ENCODE results near the gene HK1. TPM values are rescaled to one million over a fixed set of nuclear protein-coding genes. Genes with fewer than 3 reads are reported as not detected.

HK1 gene
- total RNA-seq, 2 experiments from 2014 or later: 258 to 261 TPM

GRCh38 chr10:69335613-69336012, 57.3 kb downstream of the HK1 start:
- peaks cover 21% of the 10 kb centered on the region for H3K36me3 Mint-ChIP-seq (ENCODE audit: low read depth)
- H3K4me1 Mint-ChIP-seq: peaks cover 72% of the 10 kb centered on the region
- CTCF ChIA-PET: interaction anchor here (1.0 to 1.1 kb wide), 2 partner anchors 55 to 72 kb away, joined by 3 to 4 read pairs; no protein-coding TSS in a partner anchor
- DNase-seq: no peak
- no peak for ATAC-seq
- H3K9me3 Mint-ChIP-seq (ENCODE audit: low read depth): no peaks in the 10 kb centered on the region
- H3K27me3 Mint-ChIP-seq: no peaks in the 10 kb centered on the region
- peak overlapping the region; percentile 39 for H3K27ac Mint-ChIP-seq
- intact Hi-C loops (cut with DNase I, micrococcal nuclease): no loop called here
- POLR2A ChIA-PET: no interaction called here
- H3K4me3 Mint-ChIP-seq: no peak overlapping the region

- no peaks in the 10 kb centered on the region for H3K27me3 Mint-ChIP-seq
- H3K27ac Mint-ChIP-seq: no peak overlapping the region
- H3K9me3 Mint-ChIP-seq (ENCODE audit: low read depth): no peaks in the 10 kb centered on the region
- ChIA-PET POLR2A (interaction anchor here (1.0 kb wide), 1 partner anchor 12 kb away, joined by 3 read pairs; no protein-coding TSS in a partner anchor), CTCF (interaction anchor here (0.6 to 1.0 kb wide), 3 partner anchors 9 to 60 kb away, joined by 3 to 5 read pairs (median 3); no protein-coding TSS in a partner anchor)
- peaks cover 74% of the 10 kb centered on the region for H3K4me1 Mint-ChIP-seq
- H3K36me3 Mint-ChIP-seq (ENCODE audit: low read depth): peaks cover 22% of the 10 kb centered on the region
- intact Hi-C loops (cut with DNase I, micrococcal nuclease): no loop called here
- no peak for ATAC-seq
- DNase-seq: no peak
- H3K4me3 Mint-ChIP-seq: no peak overlapping the region
These were observed 58.6 kb downstream of the HK1 start for GRCh38 chr10:69336952-69337295.

- ATAC-seq (no peak), DNase-seq (no peak)
- Mint-ChIP-seq H3K27ac (no peak overlapping the region), H3K36me3 (ENCODE audit: low read depth) (peaks cover 23% of the 10 kb centered on the region), H3K4me3 (no peak overlapping the region), H3K4me1 (peaks cover 74% of the 10 kb centered on the region), H3K9me3 (ENCODE audit: low read depth) (no peaks in the 10 kb centered on the region), H3K27me3 (no peaks in the 10 kb centered on the region)
- ChIA-PET CTCF (interaction anchor here (0.6 to 1.0 kb wide), 4 partner anchors 10 to 69 kb away, joined by 3 to 5 read pairs (median 4); no protein-coding TSS in a partner anchor), POLR2A (interaction anchor here (0.6 to 1.0 kb wide), 2 partner anchors 12 to 16 kb away, joined by 3 read pairs; no protein-coding TSS in a partner anchor)
- intact Hi-C loops (cut with DNase I, micrococcal nuclease): no loop called here
These were observed 59.2 kb downstream of the HK1 start for GRCh38 chr10:69337296-69338132.

GRCh38 chr10:69338133-69338456, 59.8 kb downstream of the HK1 start:
- H3K36me3 Mint-ChIP-seq (ENCODE audit: low read depth): peaks cover 24% of the 10 kb centered on the region
- POLR2A ChIA-PET: interaction anchor here (0.6 kb wide), 1 partner anchor 381 kb away, joined by 3 read pairs; no protein-coding TSS in a partner anchor
- ATAC-seq (no peak), DNase-seq (no peak)
- H3K4me3 Mint-ChIP-seq: no peak overlapping the region
- no peaks in the 10 kb centered on the region for H3K27me3 Mint-ChIP-seq
- peaks cover 74% of the 10 kb centered on the region for H3K4me1 Mint-ChIP-seq
- H3K9me3 Mint-ChIP-seq (ENCODE audit: low read depth): no peaks in the 10 kb centered on the region
- peak overlapping the region; percentile 33 for H3K27ac Mint-ChIP-seq
- CTCF ChIA-PET: interaction anchor here (0.6 to 0.8 kb wide), 2 partner anchors 11 to 69 kb away, joined by 3 to 4 read pairs; no protein-coding TSS in a partner anchor
- intact Hi-C loops (cut with DNase I, micrococcal nuclease): no loop called here

- no peak for DNase-seq
- ChIA-PET CTCF (interaction anchor here (0.6 kb wide), 1 partner anchor 20 kb away, joined by 3 read pairs; no protein-coding TSS in a partner anchor), POLR2A (interaction anchor here (0.6 kb wide), 2 partner anchors 11 to 382 kb away, joined by 3 read pairs; no protein-coding TSS in a partner anchor)
- Mint-ChIP-seq H3K4me3 (no peak overlapping the region), H3K27ac (peak overlapping the region; percentile 33), H3K36me3 (ENCODE audit: low read depth) (peaks cover 30% of the 10 kb centered on the region), H3K9me3 (ENCODE audit: low read depth) (no peaks in the 10 kb centered on the region), H3K27me3 (no peaks in the 10 kb centered on the region), H3K4me1 (peaks cover 76% of the 10 kb centered on the region)
- no peak for ATAC-seq
- intact Hi-C loops (cut with DNase I, micrococcal nuclease): no loop called here
These were observed 60.5 kb downstream of the HK1 start for GRCh38 chr10:69338547-69339450.

- intact Hi-C loops (cut with DNase I, micrococcal nuclease): no loop called here
- no peak for DNase-seq
- ChIA-PET POLR2A (no interaction called here), CTCF (interaction anchor here (0.8 kb wide), 1 partner anchor 9 kb away, joined by 4 read pairs; no protein-coding TSS in a partner anchor)
- Mint-ChIP-seq H3K36me3 (ENCODE audit: low read depth) (peaks cover 46% of the 10 kb centered on the region), H3K4me3 (no peak overlapping the region), H3K9me3 (ENCODE audit: low read depth) (no peaks in the 10 kb centered on the region), H3K4me1 (peaks cover 76% of the 10 kb centered on the region), H3K27ac (no peak overlapping the region), H3K27me3 (no peaks in the 10 kb centered on the region)
- ATAC-seq: no peak
These were observed 62.4 kb downstream of the HK1 start for GRCh38 chr10:69340695-69341094.

- intact Hi-C loops (cut with DNase I, micrococcal nuclease): no loop called here
- CTCF ChIA-PET: no interaction called here
- DNase-seq (no peak), ATAC-seq (no peak)
- POLR2A ChIA-PET: no interaction called here
- Mint-ChIP-seq H3K4me3 (no peak overlapping the region), H3K27me3 (no peaks in the 10 kb centered on the region), H3K4me1 (peaks cover 80% of the 10 kb centered on the region), H3K36me3 (ENCODE audit: low read depth) (peaks cover 67% of the 10 kb centered on the region), H3K9me3 (ENCODE audit: low read depth) (no peaks in the 10 kb centered on the region), H3K27ac (peak overlapping the region; percentile 64)
These were observed 65.6 kb downstream of the HK1 start for GRCh38 chr10:69343905-69344304.

- intact Hi-C loops (cut with DNase I, micrococcal nuclease): no loop called here
- ATAC-seq: peak; percentile 55
- ChIA-PET POLR2A (interaction anchor here (1.0 kb wide), 1 partner anchor 17 kb away, joined by 3 read pairs; no protein-coding TSS in a partner anchor), CTCF (interaction anchor here (0.9 to 1.2 kb wide), 2 partner anchors 11 to 48 kb away, joined by 3 to 5 read pairs; no protein-coding TSS in a partner anchor)
- Mint-ChIP-seq H3K27me3 (no peaks in the 10 kb centered on the region), H3K36me3 (ENCODE audit: low read depth) (peaks cover 72% of the 10 kb centered on the region), H3K9me3 (ENCODE audit: low read depth) (no peaks in the 10 kb centered on the region), H3K4me3 (no peak overlapping the region), H3K27ac (peak overlapping the region; percentile 64), H3K4me1 (peaks cover 80% of the 10 kb centered on the region)
- DNase-seq: peak; percentile 35
These were observed 66.4 kb downstream of the HK1 start for GRCh38 chr10:69344591-69345252.

- DNase-seq: no peak
- POLR2A ChIA-PET: interaction anchor here (1.0 kb wide), 1 partner anchor 18 kb away, joined by 3 read pairs; no protein-coding TSS in a partner anchor
- ATAC-seq: no peak
- intact Hi-C loops (cut with DNase I, micrococcal nuclease): no loop called here
- CTCF ChIA-PET: interaction anchor here (0.6 to 1.2 kb wide), 3 partner anchors 10 to 64 kb away, joined by 3 to 5 read pairs (median 4); no protein-coding TSS in a partner anchor
- peaks cover 83% of the 10 kb centered on the region for H3K4me1 Mint-ChIP-seq
- no peak overlapping the region for H3K4me3 Mint-ChIP-seq
- H3K27me3 Mint-ChIP-seq: no peaks in the 10 kb centered on the region
- H3K27ac Mint-ChIP-seq: peak overlapping the region; percentile 64
- peaks cover 76% of the 10 kb centered on the region for H3K36me3 Mint-ChIP-seq (ENCODE audit: low read depth)
- H3K9me3 Mint-ChIP-seq (ENCODE audit: low read depth): no peaks in the 10 kb centered on the region
These were observed 67.1 kb downstream of the HK1 start for GRCh38 chr10:69345402-69345801.

GRCh38 chr10:69345890-69346474, 67.7 kb downstream of the HK1 start:
- peak overlapping the region; percentile 64 for H3K27ac Mint-ChIP-seq
- H3K9me3 Mint-ChIP-seq (ENCODE audit: low read depth): no peaks in the 10 kb centered on the region
- intact Hi-C loops (cut with DNase I, micrococcal nuclease): no loop called here
- H3K4me1 Mint-ChIP-seq: peaks cover 83% of the 10 kb centered on the region
- H3K36me3 Mint-ChIP-seq (ENCODE audit: low read depth): peaks cover 78% of the 10 kb centered on the region
- ChIA-PET CTCF (interaction anchor here (0.6 to 0.8 kb wide), 2 partner anchors 10 to 64 kb away, joined by 3 to 4 read pairs; no protein-coding TSS in a partner anchor), POLR2A (interaction anchor here (1.0 kb wide), 1 partner anchor 19 kb away, joined by 3 read pairs; no protein-coding TSS in a partner anchor)
- H3K4me3 Mint-ChIP-seq: no peak overlapping the region
- ATAC-seq (no peak), DNase-seq (no peak)
- H3K27me3 Mint-ChIP-seq: no peaks in the 10 kb centered on the region

Measured in activated CD4-positive, alpha-beta T cell treated with anti-CD3 and anti-CD28 coated beads for 36 hours (primary cell).